TTC549 (cell line): ENCODE data around the gene PTPN5.

Source experiments
- FAIRE-seq: peaks from 2 replicates; lab custom pipeline; 2012; peaks lifted over from hg19 to GRCh38; lab: Jason Lieb, UNC

Gene PTPN5

DNA sequence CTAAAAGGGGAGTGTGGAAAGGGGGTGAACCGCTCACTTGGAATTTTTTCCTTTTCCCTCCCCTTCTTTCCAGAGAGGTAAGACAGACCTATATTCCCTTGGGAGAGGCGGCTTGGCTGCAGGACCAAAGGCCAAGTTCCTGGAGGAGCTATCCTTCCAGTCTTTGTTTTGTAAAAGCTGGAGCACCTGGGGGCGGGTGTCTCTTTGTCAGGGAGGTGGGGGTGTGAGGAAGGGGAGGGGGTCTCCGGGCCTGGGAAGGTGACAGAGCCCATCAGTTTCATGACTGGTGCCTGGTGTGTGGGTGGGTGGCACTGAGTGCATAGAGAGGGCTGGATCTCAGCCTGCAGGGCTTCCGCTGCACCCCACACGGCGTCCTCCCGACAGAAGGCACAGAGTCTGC lies 18.5 kb downstream of the PTPN5 start:
- no peak for FAIRE-seq

DNA sequence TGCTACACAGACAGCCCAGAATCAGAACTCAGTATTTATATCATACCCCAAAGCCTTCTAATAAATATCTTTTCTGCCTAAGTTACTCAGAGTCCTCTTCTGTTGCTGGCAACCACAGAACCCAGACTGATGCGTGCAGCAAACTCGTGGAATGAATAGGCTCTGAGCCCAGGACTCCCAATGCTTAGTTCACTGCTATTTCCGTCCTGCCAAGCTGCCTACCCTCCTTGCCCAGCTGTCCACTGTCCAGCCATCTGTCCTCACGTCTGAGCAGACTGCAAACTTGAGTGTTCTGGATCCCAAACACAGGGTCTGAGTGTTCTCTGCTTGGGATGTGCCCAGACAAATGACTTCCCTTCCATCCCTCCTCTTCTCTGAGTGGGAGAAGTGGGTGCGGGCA lies 19.4 kb downstream of the PTPN5 start:
- FAIRE-seq: no peak

DNA sequence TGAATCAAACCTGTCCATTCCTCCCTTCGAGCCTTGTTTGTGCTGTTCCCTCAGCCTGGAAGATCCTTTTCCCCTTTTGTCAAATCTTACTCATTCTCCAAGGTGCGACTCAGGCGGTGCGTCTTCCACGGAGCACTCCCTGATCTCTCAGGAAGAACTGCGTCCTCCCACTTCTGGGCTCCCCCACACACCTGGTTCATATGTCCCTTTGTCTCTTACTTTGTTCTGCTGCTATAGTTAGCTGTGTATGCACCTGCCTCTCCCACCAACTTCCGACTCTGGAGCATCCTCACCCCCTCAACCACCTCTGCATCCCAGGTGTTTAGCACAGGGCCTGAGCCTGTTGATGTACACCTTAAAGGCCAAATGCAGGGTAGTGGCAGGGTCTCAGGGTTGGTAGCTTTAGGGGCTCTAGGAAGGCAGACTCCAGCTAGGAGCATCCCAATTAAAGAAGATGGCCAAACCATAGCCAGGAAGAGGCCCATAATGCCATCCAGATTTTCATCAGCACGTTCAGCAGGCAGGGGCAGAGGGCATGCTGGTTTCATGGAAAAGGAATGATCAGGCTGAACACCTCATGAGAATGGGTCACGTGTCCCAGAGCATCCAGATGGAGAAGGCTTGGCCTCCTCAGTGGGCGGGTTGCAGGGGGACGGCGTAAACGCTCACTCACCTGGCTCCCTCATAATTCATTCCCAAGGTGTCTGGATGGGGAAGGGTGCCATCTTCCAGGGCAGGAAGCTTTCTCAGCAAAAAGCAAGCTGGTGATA lies 20.1 kb downstream of the PTPN5 start:
- FAIRE-seq: no peak

DNA sequence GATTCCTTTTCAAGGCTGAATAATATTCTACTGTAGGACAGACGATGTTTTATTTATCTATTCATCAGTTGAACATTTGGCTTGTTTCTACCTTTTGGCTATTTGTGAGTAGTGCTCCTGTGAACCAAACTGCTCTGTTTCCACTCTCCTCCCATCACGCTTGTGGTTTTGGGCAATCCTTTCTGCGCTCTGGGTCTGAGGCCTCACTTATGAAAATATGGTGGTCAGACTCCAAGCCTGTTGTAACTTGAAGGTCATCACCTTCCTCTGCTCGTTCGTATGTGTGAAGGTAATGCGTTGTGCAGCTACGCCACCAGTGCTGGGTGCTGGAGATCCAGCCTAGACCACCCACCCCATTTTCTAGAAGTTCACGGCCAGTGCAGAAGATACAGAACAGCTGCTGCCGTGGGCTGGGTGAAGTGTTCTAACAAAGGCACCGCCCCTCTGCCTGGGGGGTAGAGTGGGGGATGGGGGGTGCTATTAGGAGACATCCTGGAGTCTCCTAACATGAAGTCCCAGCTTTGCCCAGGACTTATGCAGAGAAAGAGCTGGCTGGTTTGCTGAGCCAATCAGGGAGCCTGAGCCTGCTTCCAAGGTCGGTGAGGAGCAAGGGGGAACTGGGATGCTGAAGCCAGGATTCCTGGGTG lies 21.0 kb downstream of the PTPN5 start:
- no peak for FAIRE-seq

DNA sequence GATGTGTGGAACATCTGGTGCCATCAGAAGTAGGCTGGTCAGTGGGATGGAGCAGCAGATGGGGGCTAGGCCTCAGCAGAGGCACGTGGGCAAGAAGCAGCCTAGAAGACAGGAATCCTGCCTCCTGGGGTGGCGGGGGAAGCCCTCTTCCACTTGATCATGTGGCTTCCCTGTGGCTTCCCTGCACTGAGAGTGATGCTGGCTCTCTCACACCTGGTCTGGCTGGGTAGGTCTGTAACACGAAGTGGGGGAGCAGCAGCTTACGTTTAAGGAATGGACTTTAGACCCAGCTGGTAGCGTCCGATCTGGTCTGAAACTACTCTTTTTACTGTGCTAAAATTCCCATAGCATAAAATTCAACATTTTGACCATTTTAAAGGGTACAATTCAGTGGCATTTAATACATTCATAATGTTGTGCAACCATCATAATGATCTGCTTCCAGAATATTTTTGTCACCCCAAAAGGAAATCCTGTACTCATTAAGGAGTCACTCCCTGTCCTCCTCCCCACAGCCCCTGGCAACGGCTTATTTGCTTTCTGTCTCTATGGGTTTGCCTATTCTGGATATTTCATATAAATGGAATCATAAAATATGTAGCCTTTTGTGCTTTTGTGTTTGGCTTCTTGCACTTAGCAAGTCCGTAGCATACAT lies 21.7 kb downstream of the PTPN5 start:
- no peak for FAIRE-seq

DNA sequence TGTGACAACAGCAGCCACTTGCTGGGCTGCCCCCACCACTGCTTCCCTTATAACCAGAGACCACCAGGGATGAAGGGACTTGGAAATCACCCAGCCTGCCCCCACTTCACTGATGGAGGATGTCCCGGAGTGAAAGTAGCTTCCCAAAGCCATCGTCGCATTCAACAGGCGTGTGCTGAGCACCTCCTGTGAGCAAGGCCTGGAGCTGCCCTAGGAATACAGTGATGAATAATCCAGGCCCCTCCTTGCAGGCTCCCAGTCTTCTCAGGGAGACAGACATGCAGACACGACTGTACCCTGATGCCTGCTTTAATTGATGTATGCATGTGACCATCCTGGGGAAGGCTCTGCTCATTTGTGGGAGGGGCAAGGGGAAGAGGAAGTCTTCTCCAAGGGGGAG lies 22.6 kb downstream of the PTPN5 start:
- no peak for FAIRE-seq

DNA sequence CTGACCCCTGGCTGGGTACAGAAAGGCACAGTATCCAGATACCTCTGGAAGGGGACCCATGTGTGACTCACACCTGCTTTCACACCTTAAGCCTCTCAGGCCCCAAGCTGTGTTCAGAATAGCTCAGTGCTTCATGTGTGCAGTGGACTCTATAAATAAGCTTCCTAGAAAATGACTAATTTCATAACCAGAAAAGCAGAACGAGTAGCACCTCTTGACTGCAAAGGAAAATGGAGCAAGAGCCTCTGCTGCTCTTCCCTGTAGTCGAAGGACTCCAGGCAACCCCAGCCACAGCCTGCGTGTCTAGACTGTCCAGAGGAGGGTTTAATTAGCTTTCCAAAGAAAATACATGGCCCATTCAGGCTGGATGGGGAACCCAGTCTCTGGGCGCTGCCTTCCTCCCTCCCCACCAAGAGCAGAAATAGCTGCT lies 23.1 kb downstream of the PTPN5 start:
- FAIRE-seq: no peak

DNA sequence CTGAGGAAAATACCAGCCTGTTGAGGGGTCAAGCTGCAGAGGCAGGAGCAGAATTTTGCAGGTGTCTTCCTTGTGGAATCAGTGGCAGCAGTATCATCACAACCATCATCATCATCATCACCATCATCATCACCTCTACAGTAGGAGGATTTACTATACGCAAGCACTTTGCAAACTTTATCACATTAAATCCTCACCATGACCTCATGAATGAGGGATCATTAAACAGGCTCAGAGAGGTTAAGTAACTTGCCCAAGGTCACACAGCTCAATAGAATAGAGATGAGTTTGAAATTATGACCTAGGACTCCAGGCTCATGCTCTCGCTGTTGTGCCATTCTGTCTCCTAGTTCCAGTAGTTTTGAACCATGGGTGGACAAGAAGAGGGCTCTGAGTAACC lies 25.6 kb downstream of the PTPN5 start:
- no peak for FAIRE-seq

DNA sequence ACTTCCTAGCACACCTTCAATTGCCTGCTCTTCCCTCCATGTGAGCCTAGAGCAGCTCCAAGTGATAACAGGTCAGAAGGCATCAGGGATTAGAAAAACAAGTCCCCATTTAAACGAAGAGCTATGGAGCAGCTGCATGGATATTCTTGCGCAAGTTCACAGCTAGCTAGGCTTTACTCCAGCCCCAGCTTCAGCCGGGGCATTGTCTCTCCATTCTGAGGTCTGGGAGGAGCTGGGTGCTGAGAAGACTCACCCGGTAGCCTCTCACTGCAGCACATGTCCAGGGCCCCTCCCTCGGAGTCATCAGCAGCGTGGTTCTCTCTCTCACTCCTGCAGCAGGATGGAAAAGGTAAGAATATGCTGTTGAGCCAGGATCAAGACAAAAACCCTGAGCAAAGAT lies 26.0 kb downstream of the PTPN5 start:
- no peak for FAIRE-seq

DNA sequence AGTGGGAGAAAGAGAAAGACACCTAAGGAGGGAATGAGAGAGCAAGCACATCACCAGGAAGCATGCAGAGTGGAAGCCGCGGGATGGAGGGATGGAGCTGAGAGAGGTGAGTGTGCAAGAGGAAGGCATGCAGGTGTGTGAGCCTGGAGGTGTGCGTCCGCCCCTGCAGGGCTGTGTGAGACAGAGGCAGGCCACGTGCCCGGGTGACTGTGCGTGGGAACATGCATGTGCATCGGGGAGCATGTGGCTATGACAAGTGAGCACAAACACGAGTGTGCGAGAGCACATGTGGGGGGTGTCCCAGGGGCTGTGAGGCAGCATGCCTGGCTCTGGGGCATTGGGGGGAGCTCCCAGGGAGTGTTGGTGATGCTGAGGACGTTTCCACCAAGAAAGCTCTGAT lies 29.9 kb downstream of the PTPN5 start:
- no peak for FAIRE-seq

DNA sequence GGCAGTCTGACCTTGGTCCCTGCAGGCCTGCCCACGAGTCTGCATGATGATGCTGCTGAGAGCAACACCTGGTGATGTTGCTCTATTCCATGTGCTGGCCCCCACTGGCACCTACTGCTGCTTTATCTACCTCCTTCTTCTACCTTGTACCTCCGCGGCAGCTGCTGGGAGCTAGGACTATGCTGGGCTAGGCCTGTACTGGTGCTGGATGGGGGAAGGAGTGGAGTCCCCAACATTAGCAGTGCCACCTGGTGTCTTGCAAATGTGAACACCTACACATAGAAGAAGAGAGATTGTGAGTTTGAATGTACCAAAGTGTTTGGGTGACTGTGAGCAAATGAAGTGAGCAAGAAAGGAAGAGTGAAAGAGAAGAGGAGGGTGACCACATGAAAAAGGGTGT lies 30.5 kb downstream of the PTPN5 start:
- no peak for FAIRE-seq

DNA sequence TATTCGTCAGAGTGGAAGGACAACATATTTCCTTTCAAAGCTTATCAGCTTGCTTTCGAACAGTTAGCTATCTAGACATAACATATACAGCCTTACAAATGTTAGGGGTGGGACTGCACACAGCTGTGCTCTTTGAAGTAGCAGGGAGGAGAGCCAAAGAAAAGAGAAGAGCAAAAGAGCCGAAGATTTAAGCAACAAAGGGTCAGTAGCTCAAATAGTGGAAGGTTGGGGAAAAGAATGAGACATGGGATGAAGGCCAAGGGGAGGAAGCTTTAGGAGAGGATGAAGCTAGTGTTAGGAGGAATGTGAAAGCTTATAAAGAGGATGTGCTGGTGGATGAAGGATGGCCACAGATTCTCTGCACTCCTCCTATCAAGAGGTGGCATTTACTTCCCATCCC lies 33.8 kb downstream of the PTPN5 start:
- no peak for FAIRE-seq

DNA sequence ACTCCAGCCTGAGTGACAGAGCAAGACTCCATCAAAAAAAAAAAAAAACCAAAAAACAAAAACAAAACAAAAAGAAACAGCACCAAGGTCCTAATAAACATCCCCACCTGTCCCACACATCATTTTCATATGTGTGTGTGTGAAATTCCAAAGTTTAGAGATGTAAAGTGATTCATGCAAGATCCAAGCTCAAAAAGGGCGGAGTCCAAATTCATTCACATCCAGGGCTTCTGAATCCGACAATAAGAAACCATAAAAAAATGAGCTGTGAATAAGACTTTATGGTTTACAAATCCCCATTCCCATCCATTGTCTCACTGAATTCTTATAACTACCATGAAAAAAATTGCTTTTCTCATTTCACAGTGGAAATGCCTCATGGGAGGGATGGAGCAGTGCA lies 34.7 kb downstream of the PTPN5 start:
- FAIRE-seq: no peak

DNA sequence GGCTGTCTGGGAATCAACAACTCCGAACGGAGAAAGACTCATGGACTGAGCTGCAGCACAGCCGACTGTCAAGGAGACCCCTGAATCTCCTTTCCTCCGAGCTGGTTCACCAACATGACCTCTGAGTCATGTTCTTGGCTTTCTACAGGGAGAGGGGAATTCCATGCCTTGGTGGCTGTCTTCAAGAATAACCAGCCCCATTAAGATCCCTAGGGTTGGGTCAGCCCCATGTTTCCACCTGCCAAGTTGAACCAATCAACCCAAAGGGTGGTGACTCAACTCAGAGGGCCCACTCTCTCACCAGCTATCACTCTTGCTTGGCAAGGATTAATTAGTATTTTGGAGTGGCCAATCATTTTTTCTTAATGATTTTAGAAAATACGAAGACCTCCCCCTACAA lies 37.3 kb downstream of the PTPN5 start:
- FAIRE-seq: no peak

DNA sequence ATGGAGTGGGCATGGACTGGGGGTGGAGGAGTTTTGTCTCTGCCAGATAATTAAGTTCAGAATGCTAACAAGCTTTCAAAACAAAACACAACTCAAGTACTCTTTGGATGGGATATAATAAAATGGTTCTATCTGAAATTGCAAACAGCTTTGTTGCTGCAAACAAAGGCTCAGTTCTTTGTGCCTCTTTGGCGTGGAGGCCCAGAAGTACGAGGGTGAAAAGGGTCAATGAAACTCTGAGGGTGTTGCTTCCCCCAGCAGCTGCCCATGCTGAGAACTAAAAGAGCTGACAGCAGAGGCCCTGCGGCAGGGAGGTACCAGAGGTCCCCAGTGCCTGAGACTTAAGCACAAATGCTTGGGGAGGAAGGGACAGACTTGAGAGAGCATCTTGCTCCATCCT lies 39.1 kb downstream of the PTPN5 start:
- no peak for FAIRE-seq

DNA sequence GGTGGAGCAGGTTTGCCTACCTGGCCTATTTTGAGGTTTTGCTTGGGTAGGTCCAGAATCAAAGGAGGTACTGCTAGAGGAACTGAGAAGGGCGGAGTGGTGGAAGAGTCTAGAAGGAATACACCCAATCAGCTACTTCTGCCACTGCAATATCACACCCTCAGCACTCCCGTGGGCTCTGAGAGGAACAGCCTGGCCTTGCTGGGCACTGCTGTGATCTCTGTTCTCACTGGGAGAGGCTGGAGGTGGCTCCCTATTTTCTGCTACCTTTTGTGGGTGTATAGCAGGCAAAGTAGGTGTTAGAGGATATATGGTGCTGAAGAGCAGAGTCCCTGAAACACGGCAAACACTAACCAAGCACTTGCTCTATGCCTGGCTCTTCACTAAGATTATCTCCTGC lies 40.7 kb downstream of the PTPN5 start:
- no peak for FAIRE-seq

DNA sequence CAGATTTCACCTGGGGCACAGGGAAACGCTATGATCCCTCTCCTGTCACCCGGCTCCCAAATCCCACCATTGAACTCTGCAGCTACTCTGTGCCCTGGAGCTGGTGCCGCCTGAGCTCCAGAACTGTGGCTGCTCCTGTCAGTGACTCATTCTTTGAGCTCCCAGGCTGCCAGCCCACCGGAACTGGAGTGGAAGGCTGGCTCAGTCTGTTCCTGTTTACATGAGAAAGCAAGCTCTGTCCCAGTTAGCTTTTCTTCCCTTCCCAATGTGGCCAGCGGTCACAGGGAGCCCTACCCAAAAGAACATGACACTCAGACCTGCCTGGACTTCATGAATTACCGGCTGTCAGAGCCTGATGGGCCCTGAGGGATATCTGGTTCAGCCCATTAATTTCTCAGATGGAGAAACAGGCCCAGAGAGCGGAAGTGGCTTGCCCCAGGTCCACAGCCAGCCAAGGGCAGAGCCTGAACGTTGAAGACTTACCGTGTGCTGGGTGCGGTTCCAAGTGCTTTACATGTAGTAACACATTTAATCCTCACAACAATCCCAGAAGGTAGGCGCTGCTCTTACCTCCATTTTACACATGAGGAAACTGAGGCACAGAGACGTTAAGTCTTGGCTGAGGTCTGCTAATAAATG lies 41.8 kb downstream of the PTPN5 start:
- FAIRE-seq: no peak

DNA sequence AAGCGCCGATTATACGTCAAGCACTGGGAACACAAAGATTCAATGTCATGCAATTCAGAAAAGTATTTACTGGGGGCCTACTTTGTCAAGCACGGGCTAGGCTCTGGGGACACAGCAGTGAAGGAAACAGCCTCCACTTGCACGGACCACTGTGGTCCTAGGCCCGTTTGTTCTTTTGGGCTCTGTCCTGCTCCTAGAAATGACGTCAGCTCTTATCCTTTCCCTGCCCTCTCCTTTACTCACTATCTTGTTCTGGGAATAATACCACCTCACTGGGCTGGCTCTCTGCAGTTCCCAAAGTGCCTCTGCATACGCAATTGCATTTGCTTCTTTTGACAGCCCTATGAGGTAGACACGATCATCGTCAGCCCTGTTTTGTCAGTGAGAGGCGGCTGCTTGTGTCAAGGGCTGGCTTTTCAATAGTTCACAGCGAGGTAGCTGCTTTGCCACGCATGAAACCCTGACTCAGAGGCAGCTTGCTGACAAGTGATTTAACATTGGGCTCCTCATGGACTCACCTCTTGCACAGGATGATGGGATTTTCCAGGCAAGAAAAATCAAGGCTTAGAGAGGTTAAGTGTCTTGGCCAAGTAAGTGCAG lies 42.7 kb downstream of the PTPN5 start:
- FAIRE-seq: no peak

DNA sequence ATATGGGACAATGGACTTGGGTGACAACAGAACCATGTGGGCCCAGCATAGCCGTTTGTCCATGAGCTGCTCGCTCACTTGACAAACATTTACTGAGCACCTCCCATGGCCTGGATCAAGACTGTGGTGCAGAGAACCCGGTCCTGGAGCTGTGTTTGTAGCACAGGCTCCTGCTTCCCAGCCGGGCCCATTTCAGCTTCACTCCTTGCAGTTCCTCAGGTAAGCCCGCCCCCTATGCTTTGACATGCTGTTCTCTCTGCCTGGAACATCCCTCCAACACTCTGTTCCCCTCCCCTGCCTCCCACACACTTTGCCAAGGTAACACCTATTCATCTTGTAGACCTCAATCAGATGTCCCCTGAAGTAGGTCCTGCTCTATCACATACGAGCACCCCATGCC lies 46.3 kb downstream of the PTPN5 start:
- FAIRE-seq: no peak

DNA sequence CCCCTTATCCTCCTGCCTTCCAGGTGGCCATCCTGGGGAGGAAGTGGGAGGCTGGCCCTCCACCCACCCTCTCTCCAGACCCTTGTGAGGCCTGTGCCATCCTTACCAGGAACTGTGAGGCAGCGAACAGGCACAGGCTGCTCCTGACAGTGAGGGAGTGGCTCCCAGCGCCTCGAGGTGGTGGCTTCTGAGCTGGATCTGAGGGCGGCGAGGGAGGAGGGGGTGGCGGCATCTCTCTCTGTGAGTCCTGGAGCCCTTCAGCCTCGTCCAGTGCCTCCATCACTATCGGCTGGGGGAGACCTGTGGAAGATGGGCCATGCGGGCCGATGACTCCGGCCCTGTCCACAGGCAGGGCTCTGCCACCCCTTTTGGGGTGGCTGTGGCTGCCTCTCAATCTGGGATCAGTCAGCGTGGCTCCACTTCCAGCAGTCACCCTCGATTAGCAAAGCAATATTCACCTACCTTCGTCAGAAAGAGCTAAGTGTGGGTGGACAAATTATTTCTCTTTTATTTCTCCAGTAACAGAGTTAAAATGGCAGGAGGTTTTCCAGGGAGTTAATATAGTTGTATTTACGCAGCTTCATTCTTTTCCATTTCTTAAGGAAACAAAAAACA lies 47.6 kb downstream of the PTPN5 start:
- no peak for FAIRE-seq

DNA sequence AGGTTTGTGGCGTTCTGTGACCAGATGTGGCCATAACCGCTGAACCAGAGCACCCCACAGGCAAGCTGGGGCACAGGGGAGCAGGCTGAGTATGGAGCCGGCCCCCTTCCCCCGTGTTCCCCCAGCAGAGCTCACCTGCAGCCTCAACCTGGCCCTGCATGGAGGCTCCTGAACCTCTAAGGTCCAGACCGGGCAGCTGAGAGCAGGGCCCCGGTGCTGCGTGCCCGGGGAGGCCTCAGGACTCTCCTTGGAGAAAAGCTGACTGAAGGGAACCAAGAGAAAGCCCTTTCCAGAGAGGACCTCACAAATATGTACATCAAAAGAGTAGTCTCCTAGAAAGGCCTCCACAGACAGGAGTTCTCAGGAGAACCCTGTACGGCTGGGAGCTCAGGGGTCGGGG lies 48.2 kb downstream of the PTPN5 start:
- no peak for FAIRE-seq

DNA sequence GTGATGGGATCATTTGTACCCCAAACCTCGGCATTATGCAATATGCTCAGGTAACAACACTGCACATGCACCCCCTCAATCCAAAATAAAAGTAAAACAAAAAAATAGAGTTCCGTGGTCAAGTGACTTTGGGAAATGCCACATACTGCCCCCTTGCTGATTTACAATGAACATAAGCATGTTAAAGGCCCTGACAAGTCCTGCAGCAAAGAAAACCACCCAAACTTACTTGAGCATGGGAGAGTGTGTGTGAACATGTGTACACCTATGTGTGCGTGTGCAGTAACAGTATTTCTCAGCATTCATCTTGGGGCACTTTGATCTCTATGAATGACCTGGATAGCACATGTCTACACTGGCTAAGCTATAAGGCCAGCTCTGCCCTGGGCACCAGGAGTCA lies 49.8 kb downstream of the PTPN5 start:
- no peak for FAIRE-seq
